ENCODE data around the gene LPAR1.
"Not testable (repeated sequence)": the region's sequence is repeated elsewhere in the genome, so short reads cannot be mapped to it uniquely, and the experiment has no call there.

Gene LPAR1

DNA sequence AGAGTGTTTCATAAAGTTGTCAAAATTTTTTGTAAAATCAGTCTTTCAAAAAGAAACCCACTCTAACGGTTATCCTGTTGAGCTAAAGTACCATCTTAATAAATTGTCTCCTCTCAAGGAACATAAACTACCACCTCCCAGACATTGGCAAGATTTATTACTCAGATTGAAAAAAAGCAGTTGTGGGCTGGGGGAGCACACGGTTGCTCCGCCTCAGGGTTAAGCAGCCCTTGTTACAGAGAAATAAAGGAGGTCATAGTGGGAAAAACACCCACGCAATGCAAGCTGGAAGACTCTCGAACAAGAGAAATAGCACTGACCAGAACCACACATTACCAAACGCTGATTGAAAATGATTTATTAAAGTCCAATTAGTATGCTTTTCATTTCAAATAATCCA is 165.3 kb downstream of the LPAR1 start:
- DNase-seq (ENCODE audit: low spot score) = no peak

DNA sequence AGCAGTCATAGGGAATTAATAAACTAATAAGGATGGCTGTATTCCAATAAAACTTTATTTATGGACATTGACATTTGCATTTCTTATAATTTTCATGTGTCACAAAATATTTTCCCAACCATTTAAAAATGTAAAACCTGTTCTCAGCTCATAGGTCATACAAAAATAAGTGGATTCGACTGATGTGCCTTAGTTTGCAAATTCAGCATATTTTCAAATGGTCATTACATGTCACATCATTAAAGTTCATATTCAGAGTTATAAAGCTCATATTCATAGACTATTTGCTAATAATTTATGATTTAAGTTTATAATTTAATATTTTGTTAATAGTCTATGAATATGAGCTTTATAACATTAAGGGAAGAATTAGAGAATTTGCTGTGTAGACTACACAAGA is 166.5 kb downstream of the LPAR1 start:
- no peak for DNase-seq (ENCODE audit: low spot score)

DNA sequence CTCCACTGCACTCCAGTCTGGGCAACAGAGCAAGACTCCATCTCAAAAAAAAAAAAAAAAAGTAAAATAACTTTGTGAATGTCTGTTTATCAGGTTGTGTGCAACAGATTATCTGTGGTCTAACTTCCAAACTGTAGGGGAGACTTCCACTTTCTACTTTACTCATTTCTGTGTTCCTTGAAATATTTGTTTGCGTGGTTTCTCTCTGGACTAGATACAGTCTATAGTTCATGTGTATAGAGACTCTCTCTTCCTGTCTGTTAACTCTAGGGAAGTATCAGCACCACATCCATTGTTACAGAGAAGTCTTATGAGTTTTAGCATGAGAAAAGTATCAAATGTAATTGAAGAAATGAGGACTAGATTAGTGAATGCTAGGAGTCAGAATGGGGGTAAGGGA is 168.3 kb downstream of the LPAR1 start:
- DNase-seq (ENCODE audit: low spot score) = no peak

DNA sequence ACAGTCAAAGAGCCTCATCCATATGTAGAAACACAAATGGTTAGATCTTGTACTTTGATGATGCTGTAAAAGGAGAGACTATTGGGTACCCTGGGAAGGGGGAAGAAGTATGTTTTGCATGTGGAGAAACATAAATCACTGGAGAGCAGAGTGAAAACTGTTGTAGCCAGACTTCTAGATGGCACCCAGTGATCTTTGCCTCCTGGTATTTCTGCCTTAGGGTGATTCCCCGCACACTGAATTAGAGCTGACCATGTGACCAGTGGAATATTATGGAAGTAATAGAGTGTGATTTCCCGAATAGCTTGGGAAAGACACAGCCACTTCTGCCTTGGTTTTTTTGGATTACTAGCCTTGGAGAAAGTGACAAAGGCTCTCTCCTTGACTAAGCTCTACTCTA is 174.3 kb downstream of the LPAR1 start:
- DNase-seq (ENCODE audit: low spot score) = no peak

DNA sequence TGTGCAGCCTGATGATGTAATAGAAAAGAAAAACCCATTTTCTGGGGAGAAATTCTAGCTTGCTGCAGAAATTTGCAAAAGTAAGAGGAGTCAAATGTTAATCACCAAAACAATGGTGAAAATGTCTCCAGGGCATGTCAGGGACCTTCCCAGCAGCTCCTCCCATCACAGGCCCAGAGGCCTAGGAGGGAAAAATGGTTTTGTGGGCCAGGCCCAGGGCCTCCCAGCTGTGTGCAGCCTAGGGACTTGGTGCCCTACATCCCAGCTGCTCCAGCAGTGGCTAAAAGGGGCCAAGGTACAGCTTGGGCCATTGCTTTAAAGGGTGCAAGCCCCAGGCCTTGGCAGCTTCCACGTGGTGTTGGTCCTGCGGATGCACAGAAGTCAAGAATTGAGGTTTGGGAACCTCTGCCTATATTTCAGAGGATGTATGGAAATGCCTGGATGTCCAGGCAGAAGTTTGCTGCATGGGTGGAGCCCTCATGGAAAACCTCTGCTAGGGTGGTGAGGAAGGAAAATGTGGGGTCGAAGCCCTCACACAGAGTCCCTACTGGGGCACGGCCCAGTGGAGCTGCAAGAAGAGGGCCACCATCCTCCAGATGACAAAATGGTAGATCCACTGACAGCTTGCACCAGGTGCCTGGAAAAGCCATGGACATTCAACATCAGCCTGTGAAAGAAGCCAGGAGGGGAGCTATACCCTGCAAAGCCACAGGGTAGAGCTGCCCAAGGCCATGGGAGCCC is 176.7 kb downstream of the LPAR1 start:
- DNase-seq (ENCODE audit: low spot score) = not testable (repeated sequence)

DNA sequence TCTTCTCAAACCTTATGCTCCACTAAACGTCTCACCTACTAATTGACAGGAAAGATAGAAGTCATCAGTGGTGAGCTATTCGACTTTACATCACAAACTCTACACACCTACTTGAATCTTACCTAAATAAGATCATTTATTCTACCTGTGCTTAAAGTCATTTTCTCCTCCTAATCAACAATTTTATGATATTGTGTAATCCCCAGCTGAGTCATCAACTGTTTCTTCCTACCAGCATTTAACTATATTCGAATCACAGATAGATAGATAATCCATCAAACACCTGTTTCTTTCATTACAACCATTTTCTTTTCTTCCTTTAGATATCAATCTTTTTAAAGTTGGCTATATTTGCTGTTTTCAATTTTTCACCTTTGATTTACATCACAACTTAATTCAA is 181.5 kb downstream of the LPAR1 start:
- no peak for DNase-seq (ENCODE audit: low spot score)

DNA sequence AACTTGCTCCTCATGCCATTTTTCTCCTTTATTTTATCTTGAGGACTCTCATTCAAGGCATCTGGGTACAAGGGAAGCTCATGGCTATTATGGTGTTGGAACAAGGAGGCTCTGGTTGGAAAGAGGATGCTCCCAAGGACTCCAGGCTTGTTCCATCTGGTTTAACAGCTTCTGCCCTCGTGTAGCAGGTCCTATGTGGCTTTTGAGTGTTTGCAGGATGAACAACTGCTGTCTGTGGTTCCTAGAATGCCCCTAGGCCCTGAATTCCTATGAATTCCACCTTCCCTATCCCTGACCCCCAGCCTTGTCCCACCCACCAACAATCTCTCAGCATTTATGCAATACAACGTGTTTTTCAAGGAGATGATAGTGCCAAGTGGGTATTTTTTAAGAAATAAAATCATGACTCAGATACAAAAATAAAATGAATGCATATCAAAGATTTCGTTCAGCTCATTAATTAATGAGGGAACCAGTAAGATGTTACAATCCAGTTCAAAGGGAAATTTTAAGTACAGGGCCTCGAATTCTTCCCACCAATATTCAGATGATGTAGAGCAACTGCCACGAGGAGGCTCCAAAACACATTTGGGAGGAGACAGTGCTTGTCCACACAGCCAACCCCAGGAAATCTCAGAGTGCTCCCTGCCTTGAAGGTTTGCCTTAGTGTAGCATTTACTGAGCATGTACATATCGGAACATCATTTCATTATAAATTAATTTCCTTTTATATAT is 187.7 kb downstream of the LPAR1 start:
- DNase-seq (ENCODE audit: low spot score) = no peak

DNA sequence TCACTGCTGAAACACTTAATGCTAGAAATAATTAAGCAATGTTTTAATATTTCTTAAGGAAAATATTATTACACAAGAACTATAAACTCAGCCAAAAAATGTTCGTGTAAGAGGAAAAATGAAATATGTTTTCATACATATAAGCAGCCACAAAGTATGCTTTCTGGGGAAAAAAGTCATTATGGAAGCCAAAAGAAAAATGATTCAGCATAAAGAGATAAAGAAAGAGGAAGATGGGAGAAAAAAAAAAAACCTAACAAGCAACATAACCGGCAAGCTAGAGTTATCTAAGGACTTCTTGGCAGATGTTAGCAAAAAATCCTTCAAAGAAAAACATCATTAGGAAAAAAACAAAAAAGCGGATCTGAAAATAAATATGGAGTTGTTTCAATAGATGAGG is 190.6 kb downstream of the LPAR1 start:
- no peak for DNase-seq (ENCODE audit: low spot score)

DNA sequence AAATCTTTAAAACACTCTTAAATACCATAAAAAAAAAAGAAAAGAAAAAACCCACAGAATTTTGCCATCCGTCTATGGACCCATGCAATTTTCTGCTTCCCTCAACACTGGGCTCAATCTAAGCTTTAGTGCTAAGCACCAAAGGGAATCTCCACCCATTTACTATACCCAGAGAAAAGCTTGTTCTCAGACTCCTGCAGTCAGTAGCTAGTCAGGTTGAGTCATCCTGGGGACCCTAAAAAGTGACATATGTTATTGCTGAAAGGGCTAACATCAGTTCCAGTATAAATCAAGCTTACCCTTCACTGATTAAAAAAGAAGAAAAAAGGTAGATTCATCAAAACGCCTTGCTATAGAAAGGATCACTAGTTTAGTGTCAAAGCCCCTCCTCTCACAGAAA is 192.1 kb downstream of the LPAR1 start:
- DNase-seq (ENCODE audit: low spot score) = no peak

DNA sequence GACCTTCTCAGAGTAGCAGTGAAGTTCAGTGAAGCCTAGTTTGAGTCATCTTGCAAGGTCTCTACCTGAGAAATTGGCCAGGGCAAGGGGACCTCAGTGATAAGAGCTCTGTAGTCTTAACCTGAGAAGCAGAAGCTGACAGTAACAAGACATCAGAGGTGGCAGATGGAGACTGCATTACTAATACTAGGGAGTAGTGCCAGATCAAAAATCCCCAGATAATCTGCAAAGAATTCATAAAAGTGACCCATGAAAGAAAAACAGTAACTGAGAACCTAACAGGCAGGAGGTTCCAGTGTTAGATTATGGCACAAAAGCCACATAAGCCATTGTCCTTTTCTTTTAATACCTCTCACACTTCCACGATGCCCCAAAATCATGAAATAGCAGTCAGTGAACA is 194.1 kb downstream of the LPAR1 start:
- no peak for DNase-seq (ENCODE audit: low spot score)

DNA sequence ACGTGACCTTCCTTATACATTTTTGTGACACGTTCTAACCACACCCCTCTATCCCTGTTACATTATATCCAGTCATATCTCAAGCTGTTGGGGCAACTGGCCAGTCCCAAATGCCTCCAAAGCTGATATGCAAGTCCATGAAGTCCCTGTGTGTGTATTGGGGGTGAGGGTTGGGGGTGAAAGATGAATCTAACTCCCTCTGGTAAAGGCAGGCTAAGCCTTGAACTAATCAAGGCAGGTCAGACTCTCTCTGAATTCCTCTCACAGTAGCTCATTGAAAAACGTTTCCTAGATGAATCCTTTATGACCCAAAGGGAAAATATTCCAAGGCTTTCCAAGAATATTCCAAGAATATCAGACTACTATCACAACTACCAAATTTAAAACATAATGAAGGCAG is 195.3 kb downstream of the LPAR1 start:
- DNase-seq (ENCODE audit: low spot score) = peak; percentile 44

DNA sequence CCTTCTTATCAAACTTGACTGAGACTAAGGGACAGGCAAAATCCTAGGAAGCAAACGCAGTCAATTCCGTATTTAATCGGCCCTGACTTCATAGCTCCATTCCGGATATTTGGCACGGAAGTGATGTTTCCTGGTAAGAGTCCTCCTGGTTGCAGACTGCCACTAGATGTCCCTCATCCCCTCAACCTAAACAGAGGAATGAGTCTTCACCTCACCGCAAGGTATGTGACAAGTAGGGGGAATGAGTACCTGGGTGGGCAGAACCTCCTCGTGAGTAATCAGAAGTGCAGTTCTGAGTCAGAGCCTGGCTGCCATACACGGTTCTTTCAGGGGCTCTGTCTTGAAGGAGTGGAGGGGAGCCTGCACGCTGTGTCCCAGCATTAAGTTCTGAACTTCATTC is 196.1 kb downstream of the LPAR1 start:
- no peak for DNase-seq (ENCODE audit: low spot score)

DNA sequence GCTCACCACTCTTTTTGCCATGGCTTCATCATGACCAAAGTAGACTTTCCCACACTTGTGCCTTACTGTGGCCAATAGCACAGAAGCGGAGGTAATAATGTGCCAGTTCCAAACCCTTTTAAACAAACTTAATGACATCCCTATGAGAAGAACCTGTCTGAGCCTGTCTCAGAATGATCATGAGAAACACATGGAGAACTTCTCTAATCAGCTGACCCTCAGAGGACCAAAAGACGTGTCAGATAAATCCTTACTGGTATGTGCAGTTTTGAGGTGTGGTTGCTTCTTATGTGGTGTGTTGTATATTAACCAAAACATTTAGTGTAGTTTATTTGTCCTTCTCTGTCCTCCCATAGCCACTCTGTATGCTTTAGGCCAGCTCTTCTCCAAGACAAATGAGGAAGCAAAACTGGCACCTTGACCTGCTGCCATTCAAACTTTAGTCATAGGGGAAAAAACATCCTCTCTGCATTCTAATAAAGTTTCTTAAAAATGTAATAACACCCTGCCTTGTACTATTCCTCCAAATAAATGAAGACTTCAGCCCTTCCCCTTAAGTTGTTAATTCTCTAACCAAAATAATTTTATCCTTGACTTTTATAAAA is 200.8 kb downstream of the LPAR1 start:
- no peak for DNase-seq (ENCODE audit: low spot score)

DNA sequence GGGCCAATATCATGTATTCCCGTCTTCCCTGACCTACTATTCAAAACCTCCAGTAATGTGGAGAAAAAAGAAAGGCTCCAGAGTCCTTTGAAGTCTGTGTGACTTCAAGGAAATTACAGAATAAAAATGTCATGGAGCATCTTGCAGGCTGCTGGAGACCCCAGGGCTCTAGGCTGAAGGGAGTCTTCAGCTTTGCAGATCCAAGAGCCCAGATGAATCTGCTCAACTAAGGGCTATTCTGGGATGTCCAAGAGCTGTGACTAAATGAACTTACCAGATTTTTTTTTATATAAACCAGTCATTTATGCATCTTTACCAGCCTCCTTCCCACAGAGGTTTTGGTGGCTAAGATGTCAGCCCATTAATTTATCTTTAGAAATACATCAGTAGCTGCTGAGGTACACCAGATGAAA is 202.4 kb downstream of the LPAR1 start:
- DNase-seq (ENCODE audit: low spot score) = peak; percentile 44

DNA sequence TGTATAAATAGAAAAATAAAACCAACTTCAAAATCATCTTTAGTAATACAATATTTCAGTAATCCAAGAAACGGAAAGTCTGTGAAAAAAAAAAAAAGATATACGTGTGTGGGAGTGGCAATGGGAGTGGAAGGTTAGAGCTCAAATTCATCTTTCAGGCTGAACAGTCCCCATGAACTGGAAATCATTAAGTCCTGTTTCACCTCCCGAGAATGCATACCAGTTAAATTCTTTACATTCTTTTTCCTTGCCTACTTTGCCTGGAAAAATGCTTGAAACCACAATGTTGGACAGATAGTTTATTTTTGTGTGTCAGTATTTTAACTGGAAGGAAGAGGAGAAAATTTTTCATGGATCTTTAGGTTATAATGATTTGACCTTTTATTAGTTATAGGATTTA is 202.9 kb downstream of the LPAR1 start:
- peak; percentile 74 for DNase-seq (ENCODE audit: low spot score)

DNA sequence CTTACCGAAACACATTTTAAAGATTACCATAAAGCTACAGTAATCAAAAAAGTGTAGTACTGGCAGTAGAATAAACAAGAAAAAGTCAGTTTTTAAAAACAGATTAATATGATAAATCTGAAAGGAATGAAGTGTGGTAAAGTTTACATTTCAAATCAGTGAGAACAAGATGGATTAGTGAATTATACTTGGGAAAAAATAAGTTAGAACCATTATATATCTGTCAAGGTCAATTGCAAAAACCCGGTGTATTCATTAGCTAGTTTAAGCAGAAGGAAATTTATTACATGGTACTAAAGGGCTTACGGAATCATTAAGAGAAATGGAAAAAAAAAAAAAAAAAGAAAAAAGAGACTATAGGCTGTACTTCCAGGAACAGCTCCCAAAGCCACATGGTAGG is 205.3 kb downstream of the LPAR1 start:
- DNase-seq (ENCODE audit: low spot score) = no peak

DNA sequence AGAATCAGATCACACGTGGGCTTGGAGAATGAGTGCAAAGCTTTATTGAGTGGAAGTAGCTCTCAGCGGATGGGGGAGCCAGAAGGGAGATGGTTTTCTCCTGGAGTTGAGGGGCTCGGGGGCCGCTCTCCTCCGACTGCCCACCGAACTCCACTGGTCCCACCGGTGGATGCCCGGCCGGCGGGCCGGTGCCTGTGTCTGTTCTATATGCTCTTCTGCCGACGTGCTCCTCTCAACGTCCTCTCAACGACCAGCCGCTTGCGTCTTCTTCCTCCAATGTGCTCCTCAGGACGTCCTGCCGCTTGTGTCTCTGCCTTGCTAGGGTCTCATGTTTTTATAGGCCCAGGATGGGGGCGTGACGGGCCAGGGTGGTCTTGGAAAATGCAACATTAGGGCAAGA is 207.8 kb downstream of the LPAR1 start:
- DNase-seq (ENCODE audit: low spot score) = no peak

DNA sequence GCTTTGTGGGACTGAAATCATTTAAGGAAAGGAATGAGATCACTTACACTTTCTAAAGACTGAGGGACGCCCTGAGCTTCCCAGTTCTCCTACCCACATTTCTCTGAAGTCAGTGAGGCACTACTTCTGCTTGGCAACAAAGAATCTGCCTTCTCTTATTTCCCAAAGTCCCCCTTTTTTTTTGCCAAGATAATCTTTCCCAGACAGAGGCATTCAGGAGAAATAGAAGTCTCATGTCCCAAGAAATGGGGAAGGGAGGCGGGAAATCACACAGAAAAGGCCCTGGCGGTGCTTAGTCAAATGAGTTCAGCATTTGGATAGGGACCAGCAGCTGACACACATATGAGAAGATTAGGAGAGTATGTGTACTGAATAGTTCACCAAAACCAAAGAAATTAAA is 210.0 kb downstream of the LPAR1 start:
- peak; percentile 74 for DNase-seq (ENCODE audit: low spot score)

DNA sequence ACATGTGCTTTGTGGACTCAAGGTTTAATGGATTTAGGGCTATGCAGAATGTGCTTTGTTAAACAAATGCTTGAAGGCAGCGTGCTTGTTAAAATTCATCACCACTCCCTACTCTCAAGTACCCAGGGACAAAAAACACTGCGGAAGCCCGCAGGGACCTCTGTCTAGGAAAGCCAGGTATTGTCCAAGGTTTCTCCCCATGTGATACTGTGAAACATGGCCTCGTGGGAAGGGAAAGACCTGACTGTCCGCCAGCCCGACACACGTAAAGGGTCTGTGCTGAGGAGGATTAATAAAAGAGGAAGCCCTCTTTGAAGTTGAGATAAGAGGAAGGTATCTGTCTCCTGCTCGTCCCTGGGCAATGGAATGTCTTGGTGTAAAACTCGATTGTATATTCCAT is 211.9 kb downstream of the LPAR1 start:
- not testable (repeated sequence) for DNase-seq (ENCODE audit: low spot score)

DNA sequence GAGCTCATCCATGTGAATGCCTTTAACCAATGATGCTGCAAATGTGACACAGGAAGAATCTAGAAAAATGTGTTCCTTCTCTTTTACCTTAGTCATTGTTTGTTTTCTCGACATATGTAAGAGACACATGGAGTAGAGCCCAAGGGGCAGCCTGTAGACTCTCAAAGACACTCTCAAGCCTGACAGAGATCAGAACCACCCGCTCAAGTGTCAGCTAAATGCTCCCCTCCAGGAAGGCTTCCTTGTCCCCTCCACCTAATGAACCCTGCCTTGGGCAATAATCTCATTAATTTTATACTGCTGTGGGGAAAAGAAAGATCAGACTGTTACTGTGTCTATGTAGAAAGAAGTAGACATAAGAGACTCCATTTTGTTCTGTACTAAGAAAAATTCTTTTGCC is 212.3 kb downstream of the LPAR1 start:
- no peak for DNase-seq (ENCODE audit: low spot score)

DNA sequence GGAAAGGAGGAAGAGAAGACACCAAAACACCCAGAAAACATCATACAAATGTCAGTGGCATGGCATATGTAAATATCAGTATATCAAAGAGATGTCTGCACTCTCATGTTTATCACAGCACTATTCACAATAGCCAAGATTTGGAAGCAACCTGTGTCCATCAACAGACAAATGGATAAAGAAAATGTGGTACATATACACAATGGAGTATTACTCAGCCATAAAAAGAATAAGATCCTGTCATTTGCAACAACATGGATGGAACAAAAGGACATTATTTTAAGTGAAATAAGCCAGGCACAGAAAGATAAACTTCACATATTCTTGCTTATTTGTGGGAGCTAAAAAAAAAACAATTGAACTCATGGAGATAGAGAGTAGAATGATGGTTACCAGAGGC is 213.1 kb downstream of the LPAR1 start:
- DNase-seq (ENCODE audit: low spot score) = not testable (repeated sequence)
